Measurements from ENCODE around the gene ZNF407.

Gene ZNF407

GRCh38 chr18:74582642-74583041 lies 15.0 kb upstream of the ZNF407 start:
- DNase-seq, result no peak

GRCh38 chr18:74587441-74587840 lies 10.2 kb upstream of the ZNF407 start:
- DNase-seq, result no peak

GRCh38 chr18:74589021-74589420 lies 8.6 kb upstream of the ZNF407 start:
- no peak for DNase-seq

- no peak for DNase-seq
Measured at GRCh38 chr18:74589811-74590210, 7.9 kb upstream of the ZNF407 start.

GRCh38 chr18:74590671-74591070 lies 7.0 kb upstream of the ZNF407 start:
- DNase-seq, result no peak

- DNase-seq, result no peak
Measured at GRCh38 chr18:74595431-74595830, 2.2 kb upstream of the ZNF407 start.

- peak; percentile 78 for DNase-seq
Measured at GRCh38 chr18:74597034-74597661, 522 bp upstream of the ZNF407 start.

- DNase-seq, result peak; percentile 54
Measured at GRCh38 chr18:74598350-74599001, 806 bp downstream of the ZNF407 start.

GRCh38 chr18:74604361-74604760 lies 6.7 kb downstream of the ZNF407 start:
- no peak for DNase-seq

GRCh38 chr18:74604774-74605173 lies 7.1 kb downstream of the ZNF407 start:
- DNase-seq, result peak; percentile 63

GRCh38 chr18:74608681-74609080 lies 11.0 kb downstream of the ZNF407 start:
- DNase-seq, result peak; percentile 47

- peak; percentile 64 for DNase-seq
Measured at GRCh38 chr18:74609535-74609934, 11.9 kb downstream of the ZNF407 start.

- DNase-seq, result no peak
Measured at GRCh38 chr18:74610051-74610615, 12.5 kb downstream of the ZNF407 start.

- no peak for DNase-seq
Measured at GRCh38 chr18:74610860-74611259, 13.2 kb downstream of the ZNF407 start.

- DNase-seq, result no peak
Measured at GRCh38 chr18:74611765-74612164, 14.1 kb downstream of the ZNF407 start.

- DNase-seq, result no peak
Measured at GRCh38 chr18:74613381-74613780, 15.7 kb downstream of the ZNF407 start.

GRCh38 chr18:74616494-74616893 lies 18.8 kb downstream of the ZNF407 start:
- no peak for DNase-seq

- DNase-seq, result no peak
Measured at GRCh38 chr18:74617486-74617885, 19.8 kb downstream of the ZNF407 start.

- DNase-seq, result no peak
Measured at GRCh38 chr18:74622072-74622471, 24.4 kb downstream of the ZNF407 start.

- DNase-seq, result peak; percentile 25
Measured at GRCh38 chr18:74623047-74623816, 25.6 kb downstream of the ZNF407 start.

- no peak for DNase-seq
Measured at GRCh38 chr18:74624466-74624865, 26.8 kb downstream of the ZNF407 start.

- DNase-seq, result peak; percentile 41
Measured at GRCh38 chr18:74625157-74625556, 27.5 kb downstream of the ZNF407 start.

GRCh38 chr18:74626049-74626874 lies 28.6 kb downstream of the ZNF407 start:
- no peak for DNase-seq

Measured in fibroblast of skin of right biceps (primary cell).